Hematopoietic multipotent progenitor cell treated with erythropoietin and hydrocortisone succinate and interleukin-3 and kit ligand, for 17 days (in vitro differentiated cells): ENCODE results near the gene HBP1.
"Not testable (repeated sequence)": the region's sequence is repeated elsewhere in the genome, so short reads cannot be mapped to it uniquely, and the experiment has no call there.

Source experiments
- DNase-seq: peaks from one replicate; pipeline ENCODE4 v3.0.0-alpha.2; 2015; ENCODE audit warnings: low spot score

The HBP1 gene

DNA sequence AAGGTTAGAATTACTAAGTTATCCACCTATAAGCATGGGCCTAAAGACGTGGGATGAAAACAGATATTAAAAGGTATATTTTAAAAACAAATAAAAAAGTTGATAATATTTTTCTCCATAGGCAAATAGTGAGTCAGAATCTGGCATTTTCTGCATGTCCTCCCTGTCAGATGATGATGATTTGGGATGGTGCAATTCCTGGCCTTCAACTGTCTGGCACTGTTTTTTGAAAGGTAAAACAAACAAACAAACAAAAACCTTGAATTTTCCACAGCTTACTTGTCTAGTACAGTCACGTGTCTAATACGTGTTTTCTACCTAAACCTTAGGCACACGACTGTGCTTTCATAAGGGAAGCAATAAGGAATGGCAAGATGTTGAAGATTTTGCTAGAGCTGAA, 17.4 kb downstream of the HBP1 start:
- no peak for DNase-seq

DNA sequence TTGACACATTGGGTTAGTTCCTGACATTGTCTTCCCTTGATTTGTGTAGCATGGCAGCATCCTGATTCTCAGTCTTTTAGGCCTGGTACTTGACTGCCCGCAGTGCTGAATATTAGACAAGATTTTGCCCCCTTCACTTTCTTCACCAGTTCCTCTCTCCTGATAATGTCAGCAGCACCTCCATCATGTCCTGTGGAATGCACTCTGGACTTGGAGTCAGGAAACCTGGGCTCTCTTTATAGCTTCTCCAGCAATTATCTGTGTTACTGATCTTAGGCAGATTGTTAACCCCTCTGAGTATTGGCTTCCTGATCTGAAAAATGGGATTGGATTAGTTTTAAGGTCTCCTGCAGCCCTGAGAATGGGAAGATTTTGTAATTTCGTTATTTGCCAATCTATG, 19.0 kb downstream of the HBP1 start:
- no peak for DNase-seq

DNA sequence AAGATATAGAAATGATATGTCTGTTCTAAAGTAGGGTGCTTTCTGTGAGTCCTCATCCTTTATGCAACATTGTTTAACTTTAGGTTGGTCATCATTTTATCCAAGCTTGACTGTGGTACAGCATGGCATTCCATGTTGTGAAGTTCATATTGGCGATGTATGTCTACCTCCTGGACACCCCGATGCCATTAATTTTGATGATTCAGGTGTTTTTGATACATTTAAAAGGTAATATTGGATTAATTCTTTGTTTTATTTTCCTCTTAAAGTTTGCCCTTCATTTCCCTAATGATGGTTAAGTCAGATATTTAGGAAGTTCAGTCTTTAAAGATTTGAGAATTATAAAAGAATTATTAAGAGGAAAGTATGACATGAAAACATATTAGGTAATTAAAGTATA, 21.3 kb downstream of the HBP1 start:
- DNase-seq, result no peak

DNA sequence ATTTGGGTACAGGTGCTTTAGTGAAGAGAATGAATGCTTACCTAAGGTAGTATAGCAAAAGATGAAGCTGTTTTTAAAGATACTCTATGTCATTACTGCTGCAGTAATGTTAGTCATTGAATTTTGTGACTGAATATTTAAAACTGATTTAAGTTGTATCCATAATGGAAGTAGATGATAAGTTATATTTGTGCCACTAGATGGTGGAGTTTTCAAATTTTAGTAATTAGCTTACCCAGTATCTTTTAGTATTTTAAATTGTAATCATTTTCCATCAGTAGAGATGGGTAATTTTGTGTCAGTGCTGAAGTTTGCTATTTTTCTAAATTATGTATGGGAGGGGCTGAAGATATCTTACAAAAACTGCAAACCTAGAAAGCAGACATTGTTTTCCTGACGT, 25.2 kb downstream of the HBP1 start:
- DNase-seq, result no peak

DNA sequence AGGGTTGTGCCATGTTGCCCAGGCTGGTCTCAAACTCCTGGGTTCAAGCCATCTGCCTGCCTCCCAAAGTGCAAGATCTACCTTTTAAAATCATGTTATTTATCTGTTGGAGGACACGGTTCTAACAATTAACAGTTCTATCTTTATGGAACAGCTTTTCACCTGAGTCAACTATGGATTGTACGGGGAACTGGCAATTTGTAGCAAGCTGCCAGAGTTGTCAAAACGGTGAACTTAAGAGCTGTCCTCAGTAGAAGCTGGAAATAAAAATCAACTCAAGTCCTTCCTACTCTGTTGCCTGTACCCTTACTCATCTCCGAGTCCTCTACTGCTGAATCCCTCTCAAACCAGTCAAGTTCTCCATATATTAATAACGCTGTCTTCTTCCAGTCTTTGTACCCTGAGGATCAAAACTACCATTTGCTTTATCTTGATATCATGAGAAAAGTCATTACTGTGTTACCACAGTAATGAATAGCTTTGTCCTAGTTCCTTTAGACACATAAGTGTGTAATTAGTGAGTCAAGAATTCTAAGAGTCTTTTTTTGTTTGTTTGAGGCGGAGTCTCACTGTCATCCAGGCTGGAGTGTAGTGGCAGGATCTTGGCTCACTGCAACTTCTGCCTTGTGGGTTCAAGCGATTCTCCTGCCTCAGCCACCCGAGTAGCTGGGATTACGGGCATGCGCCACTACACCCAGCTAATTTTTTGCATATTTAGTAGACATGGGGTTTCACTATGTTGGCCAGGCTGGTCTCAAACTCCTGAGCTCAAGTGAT, 28.2 kb downstream of the HBP1 start:
- DNase-seq, result no peak

DNA sequence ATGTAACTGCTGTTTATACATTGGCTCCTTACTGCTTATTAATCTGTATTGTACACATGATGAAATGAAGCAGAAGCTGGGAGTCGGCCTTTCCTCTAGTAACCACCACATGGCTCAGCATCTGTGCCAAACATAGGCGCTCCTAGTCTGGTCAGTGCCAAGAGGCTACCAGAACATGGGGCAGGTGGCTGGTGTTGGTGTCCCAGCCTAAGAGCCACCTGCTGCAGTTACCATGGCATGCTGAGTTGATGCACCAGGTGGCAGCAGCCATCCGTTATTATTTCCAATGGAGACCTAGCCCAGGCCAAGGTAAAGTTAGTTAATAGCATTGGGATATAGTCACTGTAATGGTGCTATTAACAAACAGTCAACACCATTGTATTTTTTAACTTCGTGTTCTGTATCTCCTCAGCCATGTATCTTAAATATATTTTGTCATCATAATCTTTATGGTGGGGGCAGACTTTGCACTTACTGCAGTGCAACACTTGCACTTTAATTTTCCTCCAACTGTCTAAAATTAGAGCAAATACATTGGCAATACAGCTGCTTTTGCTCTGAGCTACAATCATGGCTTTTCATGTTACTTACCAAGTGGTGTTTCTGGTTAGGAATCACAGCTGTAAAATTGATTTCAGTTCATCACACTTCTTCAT, 33.1 kb downstream of the HBP1 start:
- DNase-seq, result peak; percentile 58

DNA sequence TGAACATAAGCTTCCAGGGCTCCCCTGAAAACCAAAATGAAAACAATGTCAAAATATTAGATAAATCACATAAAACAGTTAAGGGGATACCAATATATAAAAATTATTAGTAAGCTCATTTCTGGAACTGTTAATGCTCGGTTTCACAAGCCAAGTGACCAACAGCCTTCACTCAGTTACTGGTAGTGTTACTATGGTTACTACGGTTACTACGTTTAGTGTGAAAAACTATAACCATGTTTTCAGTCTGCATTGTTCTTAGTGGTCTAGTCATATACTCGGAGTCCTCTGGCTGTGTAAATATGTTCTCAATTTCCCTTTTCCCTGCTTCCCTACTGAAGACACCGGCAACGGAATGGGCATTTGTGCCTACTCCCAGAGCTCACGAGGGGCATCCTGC, 34.8 kb downstream of the HBP1 start:
- no peak for DNase-seq

DNA sequence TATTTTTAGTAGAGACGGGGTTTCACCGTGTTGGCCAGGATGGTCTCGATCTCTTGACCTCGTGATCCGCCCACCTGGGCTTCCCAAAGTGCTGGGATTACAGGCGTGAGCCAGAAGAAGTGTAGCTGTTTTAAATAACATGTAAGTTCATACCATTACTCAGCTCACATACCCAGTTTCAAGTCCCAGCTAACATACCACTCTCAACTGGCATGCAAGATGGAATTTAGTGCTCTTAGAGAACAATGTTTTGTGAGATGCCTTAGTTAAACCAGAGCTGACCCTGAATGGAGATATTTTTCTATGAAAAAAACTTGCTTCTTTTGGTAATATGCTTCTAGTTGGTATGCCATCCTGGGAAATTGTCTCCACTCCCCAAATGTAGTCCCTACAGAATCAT, 37.3 kb downstream of the HBP1 start:
- DNase-seq, result no peak

DNA sequence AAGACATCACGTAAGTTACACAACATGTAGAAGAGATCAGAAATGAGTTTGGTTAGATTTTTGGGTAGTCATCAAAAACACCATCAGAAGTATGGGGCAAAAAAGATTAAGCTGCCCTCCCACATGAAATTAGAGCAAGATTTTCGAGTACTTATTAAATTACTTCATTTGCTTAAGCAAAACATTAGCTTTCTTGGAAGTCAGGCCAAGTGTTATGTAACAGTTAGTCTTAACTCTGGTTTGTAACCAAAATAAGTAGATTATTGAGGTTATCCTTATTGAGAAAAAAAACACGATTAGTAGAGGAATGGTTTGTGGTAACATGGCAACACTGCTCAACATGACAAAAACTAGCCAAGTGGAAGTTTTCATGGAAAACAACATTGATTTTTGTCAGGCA, 37.9 kb downstream of the HBP1 start:
- no peak for DNase-seq

DNA sequence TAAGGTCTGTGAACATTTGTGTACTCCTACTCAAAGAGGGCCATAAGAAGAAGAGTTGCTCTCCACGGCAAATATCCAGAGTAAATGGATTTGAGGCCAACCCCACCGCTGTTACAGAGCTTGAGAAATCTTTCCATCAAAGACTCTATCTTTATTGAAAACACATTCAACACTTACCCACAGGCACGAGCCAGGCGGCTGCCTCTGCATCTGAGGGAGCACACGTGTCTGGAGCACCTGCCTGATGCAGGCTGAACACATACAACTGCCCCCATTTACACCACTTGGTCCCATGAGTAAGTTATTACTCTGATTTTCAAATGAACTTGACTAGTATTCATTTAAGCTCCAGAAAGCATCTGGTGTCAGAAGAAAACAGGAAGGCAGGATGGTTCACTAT, 38.7 kb downstream of the HBP1 start:
- no peak for DNase-seq

DNA sequence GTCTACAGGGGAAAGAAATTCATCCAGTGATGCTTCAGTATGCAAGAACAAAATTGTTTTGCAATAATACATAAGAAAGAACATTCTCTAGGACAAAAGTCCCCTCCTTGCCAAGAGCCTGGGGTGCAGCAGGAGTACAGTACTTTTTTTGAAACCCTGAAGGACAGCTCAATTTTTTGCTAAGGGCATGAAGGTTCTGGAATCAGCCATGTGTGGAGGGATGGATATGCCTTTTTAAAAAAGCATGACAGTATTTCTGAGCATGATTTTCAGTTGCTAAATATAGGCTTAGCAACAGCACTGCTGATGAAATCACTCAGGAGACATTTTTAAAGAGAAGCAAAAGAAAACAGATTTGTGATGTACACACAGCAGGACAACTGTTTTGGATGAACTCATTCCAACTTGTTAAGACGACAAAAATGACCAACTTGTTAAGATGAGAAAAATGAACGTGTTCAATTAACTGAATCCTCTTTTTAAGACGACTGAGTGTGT, 39.3 kb downstream of the HBP1 start:
- DNase-seq, result no peak

DNA sequence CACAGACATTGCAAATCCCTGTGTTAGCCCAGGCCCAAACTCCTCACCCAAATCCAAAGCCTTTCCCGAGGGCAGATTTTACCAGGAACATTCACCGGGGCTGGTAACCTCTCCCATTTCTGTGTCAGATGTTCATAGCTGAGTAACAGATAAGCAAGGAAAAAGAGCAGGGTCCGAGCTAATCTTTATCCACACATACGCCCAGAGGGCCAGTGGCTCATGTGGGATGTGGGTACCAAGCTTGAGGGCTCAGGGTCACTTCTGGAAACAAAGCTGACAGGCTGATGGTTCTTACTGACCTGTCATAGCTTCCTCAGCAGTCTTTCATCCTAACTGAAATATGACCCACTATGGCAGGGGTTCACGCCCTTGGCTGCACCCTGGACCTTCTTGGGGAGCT, 39.8 kb downstream of the HBP1 start:
- no peak for DNase-seq

DNA sequence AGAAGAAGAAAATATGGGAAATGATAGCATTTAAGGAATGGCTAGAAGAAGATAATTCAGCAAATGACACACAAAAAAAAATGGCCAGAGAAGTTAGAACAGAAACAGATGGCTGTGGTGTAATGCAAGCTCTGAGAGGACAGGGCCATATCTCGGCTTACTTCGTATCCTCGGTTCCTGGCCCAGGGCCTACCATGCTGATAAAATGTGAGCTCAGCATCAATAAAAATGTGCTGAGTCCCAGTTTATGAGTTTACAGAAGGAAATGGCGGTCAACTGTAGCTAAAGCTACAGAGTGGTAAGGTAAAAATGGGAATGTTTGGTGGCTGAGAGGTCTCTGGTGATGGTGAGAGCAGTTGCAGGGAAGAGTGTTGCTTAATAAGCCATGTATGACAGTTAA, 40.8 kb downstream of the HBP1 start:
- no peak for DNase-seq

DNA sequence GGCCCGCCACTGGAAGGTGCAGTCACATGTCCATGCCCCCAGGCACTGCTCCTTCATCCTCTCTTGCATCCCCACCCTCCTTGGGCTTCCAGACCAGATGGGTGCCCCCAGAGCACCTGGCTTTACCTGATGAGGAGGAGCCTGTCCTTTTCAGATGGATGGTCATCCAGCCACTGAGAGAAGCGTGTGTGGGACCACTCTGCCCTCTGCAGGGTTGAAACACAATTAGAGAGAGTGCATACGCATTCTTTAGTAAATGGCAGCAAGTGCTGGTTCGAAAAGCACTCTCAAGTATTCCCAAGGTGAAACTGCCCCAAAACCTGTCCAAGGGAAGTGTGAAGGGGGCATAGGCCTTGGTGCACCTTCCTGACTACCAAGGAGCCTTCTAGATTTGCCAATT, 41.6 kb downstream of the HBP1 start:
- DNase-seq, result no peak

DNA sequence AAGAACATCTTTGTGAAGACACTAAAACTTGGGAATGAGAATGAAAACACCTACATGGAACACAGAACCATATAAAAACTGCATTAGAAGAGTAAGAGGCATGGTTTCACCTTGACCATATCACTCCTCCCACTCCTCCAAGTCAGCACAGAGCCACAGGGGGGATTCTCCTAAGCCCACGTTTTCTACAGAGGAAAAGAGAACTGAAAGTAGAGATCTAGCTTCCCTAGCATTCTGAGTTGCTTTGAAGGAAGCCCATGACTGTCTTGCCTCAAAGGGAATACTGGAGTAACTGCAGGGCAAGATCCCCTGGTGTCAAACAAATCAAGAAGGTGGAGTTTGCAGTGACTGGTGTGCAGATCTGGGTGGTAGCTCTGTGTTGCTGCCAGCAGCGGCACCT, 43.9 kb downstream of the HBP1 start:
- DNase-seq, result no peak

DNA sequence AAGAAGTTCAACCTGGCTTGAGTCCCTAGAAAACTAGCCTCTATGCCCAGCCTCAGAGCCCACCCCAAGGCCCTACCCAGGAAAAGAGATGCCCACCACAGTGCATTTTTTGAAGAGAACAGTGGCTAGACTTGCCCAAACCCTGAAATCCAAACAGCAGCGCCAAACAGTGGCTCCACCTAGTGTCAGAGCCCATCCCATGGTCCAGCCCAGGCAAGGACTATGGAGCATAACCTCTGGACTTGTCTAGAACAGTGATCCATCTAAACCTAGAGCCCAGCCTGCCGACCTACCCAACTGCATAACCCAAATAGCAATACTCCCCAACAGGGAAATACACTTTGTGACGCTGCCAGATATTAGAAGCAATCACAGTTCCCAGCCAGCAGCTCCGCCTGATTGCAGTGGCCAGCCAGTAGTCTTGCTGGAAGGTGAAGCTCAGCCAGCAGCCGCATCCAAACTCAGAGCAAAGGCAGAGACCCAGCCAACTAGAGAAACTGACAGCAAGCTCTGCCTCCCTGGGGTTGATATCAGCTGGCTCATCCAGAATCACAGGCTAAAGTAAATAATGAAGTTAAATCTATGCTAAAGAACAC, 44.5 kb downstream of the HBP1 start:
- no peak for DNase-seq

DNA sequence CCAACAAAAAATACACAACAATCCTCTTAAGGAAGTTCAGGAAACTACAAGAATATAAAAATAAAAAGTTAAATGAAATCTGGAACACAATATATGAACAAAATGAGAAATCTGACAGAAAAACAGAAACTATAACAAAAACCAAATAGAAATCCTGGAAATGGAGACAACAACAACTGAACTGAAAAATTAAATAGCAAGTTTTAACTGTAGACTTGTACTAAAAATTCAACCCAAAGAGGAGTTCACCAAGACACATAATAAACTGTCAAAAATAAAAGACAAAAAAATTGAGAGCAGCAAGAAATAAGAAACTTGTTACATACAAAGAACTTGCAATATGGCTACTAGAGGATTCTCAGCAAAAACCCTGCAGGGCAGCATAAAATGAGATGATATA, 45.1 kb downstream of the HBP1 start:
- DNase-seq, result no peak

DNA sequence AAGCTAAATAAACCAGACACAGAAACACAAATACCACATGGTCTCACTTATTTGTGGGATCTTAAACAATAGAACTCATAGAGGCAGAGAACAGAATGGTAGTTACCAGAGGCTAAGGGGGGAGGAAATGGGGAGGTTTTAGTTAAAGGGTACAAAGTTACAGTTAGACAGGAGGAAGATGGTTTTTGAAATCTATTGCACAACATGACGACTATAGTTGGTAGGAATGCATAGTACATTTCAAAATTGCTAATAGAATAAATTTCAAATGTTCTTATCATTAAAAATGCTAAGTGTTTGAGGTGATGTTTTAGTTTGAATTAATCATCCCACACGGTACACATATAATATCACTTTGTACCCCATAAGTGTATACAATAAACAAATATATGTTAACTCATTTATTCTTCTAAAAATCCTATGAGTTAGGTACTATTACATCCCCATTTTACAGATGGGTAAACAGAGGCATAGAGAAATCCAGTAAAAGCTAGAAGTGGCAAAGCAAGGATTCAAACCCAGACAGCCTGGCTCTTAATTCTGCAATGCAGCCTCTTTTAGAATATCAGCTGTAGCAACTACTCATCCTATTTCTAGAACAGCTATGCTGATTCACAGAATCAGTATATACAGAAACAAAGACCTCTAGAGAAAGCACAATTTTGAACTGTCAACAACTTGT, 50.9 kb downstream of the HBP1 start:
- DNase-seq, result no peak

DNA sequence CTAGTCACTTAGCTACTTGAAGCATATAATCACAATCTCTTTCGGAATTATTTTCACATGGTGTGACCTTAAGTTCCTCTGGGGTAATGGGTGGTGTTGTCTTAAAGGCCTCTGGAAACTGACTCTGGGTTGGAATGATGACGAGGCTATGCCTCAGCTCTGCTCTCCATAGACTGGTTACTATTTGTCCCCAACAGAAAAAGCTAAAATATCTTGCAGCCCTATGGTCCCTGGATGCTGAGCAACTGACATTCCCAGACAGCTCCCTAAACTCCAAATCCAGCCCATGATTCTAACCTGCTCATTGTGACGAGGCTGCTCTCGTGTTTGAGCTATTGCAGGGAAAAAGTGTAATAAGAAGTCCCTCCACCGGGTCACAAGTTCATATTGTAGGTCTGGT, 51.6 kb downstream of the HBP1 start:
- no peak for DNase-seq

DNA sequence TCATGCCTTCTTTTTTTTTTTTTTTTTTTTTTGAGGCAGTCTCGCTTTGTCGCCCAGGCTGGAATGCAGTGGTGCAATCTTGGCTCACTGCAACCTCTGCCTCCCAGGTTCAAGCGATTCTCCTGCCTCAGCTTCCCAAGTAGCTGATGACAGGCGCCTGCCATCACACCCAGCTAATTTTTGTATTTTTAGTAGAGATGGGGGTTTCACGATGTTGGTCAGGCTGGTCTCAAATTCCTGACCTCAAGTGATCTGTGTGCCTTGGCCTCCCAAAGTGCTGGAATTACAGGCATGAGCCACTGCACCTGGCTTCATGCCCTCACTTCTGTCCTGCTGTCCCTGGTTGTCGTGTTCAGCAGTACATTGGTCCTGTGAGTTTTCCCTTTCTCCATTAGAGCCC, 52.0 kb downstream of the HBP1 start:
- DNase-seq, result not testable (repeated sequence)

DNA sequence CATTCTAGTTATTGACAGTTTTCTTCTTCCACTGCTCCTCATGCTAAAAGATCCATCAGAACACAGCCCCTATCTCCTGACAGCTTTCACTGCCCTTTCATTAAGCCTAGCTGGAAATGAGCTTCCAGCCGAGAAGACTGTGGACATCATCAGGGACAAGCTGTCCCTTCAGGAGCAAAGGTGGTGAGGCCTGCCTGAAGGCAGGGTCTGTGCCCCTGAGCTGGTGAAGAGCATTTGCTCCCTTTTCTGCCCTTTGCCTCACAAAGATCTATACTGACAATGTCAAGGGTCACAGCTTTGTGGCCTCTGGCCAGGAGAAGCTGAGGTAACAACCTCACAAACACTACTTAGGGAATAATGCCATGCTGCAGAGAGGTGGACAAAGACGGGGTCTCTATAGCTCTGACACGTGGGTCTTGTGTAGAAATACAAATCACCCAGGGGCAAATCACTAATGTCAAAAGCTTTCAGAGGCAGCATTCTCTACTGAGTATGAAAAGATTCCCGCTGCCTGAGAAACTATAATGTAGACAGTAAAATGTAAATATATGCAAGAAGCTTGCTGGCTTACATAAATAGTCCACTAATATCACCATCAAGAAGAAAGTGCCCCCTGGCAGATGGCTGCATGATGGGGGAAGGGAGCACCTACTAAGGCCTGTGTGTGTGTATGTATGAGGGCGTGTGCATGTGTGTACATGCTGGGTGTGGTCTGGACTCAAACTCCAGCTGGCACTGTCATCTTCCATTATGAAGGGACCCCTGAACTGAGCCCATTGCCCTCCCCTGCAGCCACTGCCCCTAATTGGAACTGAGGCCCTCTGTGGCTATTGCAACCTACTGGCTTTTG, 55.8 kb downstream of the HBP1 start:
- DNase-seq, result no peak

DNA sequence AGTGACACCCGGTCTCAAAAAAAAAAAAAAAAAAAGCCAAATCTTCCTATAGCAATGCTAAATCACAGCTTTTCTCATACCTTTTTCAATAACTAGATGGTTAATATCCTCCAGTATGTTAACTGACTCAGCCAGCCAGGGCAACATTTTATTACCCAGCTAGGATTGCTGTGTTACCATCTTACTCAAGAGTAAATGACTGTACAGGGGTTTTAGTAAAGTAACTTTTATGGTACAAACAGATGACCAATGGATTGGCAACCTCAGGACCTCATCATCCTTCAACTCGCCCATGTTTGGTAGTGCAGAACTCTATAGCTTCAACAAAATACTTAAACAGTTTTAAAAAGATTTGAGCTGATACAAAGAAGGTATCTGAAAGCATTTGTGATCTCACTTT, 59.5 kb downstream of the HBP1 start:
- no peak for DNase-seq
